HG02884 (cell line): Measurements from ENCODE around the gene SPACA6.
"Not testable (repeated sequence)": the region's sequence is repeated elsewhere in the genome, so short reads cannot be mapped to it uniquely, and the experiment has no call there.

Source experiments
- ATAC-seq: cut with Tn5 transposase; IDR thresholded peaks from one replicate; pipeline ENCODE4 v1.9.1; 2021; ENCODE audit warnings: mild to moderate bottlenecking, moderate library complexity; ENCODE audit not compliant: unreplicated experiment

Gene SPACA6

DNA sequence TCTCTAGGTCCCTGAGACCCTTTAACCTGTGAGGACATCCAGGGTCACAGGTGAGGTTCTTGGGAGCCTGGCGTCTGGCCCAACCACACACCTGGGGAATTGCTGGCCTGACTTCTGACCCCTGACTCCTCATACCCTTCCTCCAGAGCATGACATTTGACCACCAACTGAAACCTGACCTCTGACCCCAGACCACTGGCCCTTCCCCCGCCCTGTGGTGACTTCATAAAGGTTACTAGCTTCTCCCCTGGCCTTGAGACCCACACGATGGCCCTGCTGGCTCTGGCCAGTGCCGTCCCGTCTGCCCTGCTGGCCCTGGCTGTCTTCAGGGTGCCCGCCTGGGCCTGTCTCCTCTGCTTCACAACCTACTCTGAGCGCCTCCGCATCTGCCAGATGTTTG, at the start of gene SPACA6:
SPACA6 (plus strand) TSS at position 71 of the 400 bp plus-strand sequence; CDS start at position 268, 197 bp downstream.
- no peak for ATAC-seq

DNA sequence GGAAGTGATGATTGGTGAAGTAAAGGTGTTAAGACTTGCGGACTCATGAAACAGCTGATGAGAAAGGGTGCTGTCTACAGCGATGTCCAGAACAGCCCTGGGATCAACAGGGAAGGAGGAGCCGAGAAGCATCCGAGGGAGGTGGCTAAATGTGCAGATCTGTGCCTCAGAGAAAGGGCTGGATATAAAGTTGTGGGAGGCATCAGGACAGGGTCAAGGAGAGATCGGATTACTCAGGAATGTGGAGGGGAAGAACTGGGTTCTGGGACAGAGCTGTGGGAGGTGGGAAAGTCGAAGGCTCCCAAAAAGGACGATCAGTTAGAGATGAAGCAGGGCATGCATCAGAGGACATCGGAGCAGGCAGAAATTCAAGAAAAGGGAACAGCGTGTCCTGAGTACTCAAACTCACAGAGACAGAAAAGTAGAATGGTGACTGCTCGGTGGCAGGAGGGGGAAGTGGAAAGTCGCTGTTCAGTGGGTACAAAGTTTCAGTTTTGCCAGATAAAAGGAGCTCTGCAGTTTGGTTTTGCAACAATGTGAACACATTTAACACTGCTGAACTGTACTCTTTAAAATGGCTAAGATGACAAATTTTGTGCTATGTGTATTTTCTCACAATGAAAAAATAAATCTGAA, 48.4 kb upstream of the SPACA6 start:
- no peak for ATAC-seq

GRCh38 chr19:51646730-51647129, 46.4 kb upstream of the SPACA6 start, which contains the start of gene SIGLEC14:
TSS of gene SIGLEC14 (minus strand) at chr19:51646825. CDS start at chr19:51646759, 66 bp downstream.
- ATAC-seq = not testable (repeated sequence)

- no peak for ATAC-seq
Observed at GRCh38 chr19:51647318-51647717, 45.8 kb upstream of the SPACA6 start.

DNA sequence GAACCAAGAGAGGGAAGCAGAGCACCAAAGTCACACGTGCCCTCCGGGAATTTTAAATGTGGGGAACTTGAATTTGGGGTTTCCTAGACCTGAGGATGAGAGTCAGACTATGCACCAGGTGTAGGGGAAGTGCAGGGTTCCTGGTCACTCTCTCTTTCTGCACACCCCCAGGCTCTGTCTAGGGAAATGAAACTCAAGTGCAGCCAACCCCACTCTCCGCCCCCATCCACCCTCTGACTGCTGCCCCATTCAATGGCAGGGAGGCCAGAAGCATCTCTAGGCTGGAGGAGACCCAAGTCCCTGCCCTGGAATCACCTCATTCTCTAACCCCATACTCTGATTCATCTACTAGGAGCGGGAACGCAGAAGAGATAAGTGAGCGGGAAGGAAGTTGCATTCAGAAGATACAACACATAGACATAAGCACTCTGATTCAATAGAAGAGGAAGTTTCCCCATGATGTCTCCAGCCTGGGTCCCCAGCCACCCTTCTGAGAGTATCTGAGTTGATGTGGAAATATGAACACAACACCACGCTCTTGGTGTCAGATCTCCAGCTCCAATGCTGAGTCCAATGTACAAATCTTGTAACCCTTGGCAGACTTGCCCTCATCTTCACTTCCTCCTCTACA, 41.8 kb upstream of the SPACA6 start:
- ATAC-seq = no peak

DNA sequence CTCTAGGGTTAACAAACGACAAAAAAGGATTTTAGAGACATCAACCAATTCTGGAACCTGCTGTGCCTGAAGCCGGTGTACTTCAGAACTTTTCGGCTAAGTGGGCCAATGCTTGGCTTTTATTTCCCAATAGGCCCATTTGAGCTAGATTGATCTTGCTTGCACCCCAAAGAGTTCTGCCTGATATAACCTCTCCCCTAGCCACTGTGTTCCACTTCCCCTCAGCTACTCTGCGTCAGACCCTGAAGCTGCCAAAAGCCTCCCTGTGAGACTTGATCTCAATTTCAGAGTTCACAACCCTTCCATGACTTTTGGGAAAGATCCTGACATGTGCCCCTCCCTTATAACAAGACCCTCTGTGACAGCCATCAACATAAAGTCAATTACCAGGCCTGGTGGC, 40.9 kb upstream of the SPACA6 start:
- ATAC-seq = no peak

- ATAC-seq = no peak
Observed at GRCh38 chr19:51653162-51653561, 40.0 kb upstream of the SPACA6 start.

DNA sequence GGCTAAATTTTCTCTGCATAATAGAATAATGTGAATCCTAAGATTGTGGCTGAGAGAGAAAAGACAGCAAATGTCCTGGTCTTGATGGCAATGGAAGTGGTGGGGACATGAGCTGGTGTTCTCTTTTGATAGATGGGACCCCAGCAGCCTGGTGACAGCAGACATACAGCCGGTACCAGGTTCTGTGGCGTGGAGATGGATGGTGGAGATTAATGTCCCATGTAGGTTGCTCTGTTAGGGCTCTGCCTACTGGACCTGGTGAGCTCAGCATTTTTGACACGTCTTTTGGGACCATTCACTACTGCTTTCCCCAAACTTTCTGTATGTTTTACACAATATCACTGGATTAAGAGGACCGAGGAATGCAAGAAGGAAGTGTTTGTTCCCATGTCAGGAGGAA, 38.3 kb upstream of the SPACA6 start:
- no peak for ATAC-seq

GRCh38 chr19:51660975-51661600, 32.0 kb upstream of the SPACA6 start:
- no peak for ATAC-seq

- no peak for ATAC-seq
Observed at GRCh38 chr19:51663650-51664049, 29.5 kb upstream of the SPACA6 start.

- ATAC-seq = no peak
Observed at GRCh38 chr19:51664131-51664530, 29.0 kb upstream of the SPACA6 start.

- ATAC-seq = no peak
Observed at GRCh38 chr19:51664997-51665396, 28.1 kb upstream of the SPACA6 start.

GRCh38 chr19:51668216-51668615, 24.9 kb upstream of the SPACA6 start:
- ATAC-seq = no peak

GRCh38 chr19:51675911-51676565, 17.1 kb upstream of the SPACA6 start:
- not testable (repeated sequence) for ATAC-seq

DNA sequence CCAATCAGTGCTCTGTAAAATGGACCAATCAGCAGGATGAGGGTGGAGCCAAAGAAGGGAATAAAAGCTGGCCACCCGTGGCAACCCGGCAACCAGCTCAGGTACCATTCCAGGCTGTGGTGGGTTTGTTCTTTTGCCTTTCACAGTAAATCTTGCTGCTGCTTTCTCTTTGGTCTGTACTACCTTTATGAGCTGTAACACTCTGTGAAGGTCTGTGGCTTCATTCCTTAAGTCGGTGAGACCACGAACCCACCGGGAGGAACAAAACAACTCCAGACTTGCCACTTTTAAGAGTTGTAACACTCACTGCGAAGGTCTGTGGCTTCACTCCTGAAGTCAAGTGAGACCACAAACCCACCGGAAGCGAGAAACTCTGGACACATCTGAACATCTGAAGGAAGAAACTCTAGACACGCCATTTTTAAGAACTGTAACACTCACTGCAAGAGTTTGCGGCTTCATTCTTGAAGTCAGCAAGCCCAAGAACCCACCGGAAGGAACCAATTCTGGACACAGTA, 16.5 kb upstream of the SPACA6 start:
- ATAC-seq = no peak

GRCh38 chr19:51680474-51680873, 12.7 kb upstream of the SPACA6 start:
- no peak for ATAC-seq

DNA sequence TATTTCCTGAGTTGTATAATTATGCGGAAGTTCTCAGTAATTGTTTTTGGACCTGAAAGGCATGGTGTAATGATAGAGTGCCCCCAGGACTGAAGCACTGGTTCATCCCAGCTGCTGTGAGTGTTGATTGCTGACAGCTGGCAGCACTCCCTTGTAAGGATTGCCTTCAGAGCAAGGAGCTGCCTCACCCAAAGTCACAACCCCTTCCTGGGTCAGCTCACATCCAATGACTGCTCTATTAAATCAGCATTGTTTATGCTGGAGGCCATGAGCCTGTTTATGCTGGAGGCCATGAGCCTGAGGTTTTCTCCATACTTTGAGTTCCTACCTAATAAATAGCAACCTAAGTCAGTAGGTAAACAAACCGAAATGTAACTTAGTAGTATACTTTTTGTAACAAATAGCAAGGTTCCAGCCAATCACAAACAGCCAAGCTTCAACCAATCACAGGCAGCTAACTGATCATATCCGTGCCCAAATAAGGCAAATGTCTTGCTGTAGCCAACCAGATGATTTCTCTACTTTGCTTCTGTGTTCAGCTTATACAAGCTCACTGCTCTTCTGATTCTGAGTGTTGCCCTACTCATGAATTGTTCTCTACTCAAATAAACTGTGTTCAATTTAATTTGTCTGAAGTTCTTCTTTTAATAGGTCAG, 11.7 kb upstream of the SPACA6 start:
- ATAC-seq = no peak

GRCh38 chr19:51686171-51686570, 7.0 kb upstream of the SPACA6 start:
- no peak for ATAC-seq

GRCh38 chr19:51687791-51688670, 5.1 kb upstream of the SPACA6 start:
- ATAC-seq = no peak
